HG02610 (cell line): ENCODE results near the gene MAEL.

ENCODE experiments used
- ATAC-seq: cut with Tn5 transposase; IDR thresholded peaks from one replicate; pipeline ENCODE4 v1.9.1; 2021; ENCODE audit warnings: mild to moderate bottlenecking, moderate library complexity; ENCODE audit not compliant: unreplicated experiment

The MAEL gene

DNA sequence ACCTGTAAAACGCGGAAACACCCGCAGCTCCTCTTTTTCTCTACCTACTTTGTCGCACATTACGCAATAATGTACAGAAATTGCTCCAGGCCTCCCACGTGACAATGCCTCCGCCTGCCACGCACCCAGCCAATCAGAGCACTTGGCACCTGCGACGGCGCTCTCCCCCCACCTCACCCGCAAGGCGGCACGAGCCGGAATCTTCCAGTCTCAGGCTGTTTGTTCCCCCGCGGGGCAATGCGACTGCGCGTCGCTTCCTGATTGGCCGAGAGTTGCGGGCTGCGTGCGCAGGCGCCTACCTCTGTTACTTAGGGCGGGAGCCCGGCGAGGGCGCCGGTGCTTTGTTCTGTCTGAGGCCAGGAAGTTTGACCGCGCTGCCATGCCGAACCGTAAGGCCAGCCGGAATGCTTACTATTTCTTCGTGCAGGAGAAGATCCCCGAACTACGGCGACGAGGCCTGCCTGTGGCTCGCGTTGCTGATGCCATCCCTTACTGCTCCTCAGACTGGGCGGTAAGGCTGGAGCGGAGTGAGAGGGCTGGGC, at the start of gene MAEL:
TSS of gene MAEL (plus strand) at position 307 of the 542 bp plus-strand sequence. CDS start at position 380, 73 bp downstream.
- no peak for ATAC-seq

- ATAC-seq = no peak
Measured at GRCh38 chr1:166939741-166940375, 49.2 kb upstream of the MAEL start.

DNA sequence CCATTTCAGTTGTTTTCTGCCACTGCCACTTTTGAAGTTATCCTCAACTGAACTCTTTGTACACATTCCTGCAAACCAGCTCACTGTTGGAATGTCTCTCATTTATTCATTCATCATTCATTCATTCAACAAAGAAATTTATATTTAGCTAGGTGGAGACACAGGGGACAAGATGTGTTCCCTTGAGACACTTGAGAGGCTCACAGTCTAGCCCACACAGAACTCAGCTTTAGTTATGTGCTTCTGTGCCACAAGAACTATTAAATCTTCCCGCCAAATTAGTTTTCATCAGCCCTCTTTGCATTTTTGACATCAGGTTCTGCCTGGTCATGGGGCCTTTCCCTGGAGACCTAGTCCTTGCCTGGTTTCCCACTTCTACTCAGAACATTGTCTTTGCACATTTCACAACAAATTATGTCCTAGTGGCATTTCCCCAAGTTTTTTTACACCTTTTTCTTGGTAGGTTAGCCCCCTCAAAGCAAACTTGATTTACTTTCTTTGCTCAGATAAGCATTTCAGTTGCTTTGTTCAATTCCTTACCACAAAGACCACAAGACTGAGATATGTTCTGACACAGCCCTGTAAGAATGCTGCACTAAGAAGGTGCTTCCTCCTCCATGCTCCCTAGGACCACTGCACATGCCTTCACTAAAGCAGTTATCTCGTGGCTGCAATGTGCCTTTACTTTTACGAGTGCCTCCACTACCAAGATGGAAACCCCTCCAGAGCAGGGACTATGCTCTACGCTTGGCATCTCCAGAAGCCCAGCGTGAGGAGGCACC, 44.7 kb upstream of the MAEL start:
- ATAC-seq = peak; percentile 46

DNA sequence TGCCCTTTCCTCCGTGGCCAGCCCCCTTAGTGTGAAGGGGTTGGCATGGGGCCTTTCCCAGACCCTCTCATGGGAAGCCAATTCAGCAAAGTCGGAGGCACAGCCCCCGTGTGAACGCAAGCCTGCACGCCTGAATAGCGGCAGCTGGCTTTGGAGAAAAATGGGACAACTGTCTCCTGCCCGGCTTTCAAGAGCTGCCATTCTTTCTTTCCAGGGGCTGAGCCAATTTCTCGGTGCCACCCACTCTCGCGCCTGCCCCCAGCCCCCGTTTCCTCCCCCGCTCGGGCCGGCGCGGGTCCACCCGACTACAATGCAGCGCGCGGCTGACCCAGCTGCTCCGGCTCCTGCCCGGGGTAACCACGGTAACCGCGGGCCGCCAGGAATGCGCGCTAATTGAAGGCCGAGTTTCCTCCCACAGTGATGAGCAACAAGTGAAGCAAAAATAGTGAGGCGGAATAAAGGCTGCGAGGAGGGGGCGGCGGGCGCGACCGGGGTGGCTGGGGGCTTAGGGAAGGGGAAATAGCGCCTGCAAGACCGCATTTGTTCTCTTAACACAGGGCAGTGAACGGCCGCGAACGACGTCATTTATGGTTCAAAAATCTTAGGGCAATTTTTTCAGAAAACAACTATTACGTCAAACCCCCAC, 41.6 kb upstream of the MAEL start:
- ATAC-seq = no peak

DNA sequence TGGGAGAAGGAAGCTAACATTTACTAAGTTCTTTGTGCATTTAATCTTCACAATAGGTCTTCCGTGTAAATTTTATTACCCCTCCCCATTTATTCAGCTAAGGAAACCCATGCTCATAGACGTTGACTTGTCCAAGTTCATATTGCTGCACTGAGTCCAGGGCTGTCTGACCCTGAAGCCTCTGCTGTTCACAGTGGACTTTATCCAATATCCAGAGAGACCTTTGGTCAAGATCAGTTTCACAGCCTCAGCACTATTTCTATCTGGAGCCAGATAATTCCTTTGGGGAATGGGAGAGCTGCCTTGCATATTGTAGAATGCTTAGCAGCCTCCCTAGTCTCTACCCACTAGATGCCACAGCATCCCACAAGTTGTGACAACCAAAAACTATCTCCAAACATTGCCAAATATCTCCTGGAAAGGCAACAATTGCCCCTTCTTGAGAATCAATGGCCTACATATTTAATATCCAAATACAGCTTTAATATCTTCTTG, 40.2 kb upstream of the MAEL start:
- ATAC-seq = no peak

DNA sequence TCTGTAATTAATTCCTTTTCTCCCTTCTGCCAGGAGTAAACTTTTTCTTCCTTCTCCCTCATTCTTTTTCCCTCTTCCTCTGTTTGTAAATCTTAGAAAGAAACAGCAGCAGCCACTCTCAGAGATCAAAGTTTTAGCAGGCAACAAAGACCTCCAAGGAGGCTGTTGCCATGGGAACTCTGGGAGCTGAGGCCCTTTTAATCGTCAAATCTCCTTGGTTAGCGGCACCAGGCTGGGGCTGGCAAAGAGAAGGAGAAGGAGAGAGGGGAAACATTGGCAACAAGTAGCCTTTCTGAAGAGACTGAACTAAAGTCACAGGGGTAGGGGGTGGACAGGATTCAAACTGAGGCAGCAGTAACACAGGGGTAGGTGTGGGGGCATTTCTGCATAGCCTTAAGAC, 38.9 kb upstream of the MAEL start:
- ATAC-seq = no peak

- ATAC-seq = no peak
Measured at GRCh38 chr1:166951050-166951449, 38.0 kb upstream of the MAEL start.

DNA sequence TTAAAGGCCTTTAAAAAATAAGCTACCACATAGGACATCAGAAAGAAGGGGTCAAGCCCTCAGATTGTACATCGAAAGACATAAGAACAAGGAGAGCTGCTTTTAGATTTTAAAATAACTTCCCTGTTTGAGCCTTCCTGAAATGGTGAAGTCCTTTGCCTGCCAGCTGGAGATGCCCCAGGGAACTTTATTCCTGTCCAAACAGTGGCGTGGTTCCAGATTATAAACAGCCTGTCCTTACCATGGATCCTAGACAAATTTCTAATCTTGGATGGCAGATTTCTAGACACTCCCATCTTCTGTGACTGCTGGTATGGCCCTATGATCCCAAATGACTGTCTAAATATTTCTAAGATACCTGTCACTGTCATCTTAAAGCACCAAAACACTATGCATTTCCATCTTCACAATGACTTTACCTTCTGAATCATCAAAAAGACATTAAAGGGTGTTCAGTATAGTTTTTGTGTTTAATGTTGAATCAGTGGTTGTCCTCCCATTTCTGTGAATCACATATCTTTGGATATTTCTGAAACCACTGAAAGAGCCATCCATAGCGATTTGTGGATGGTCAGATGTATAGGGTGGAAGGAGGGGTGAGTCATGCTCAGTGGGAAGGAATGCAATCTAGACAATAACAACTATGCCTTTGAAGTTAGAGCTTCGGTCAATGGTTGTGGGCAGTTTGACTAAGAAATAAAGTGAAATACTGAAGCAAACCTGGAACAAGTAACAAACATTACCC, 36.9 kb upstream of the MAEL start:
- no peak for ATAC-seq

DNA sequence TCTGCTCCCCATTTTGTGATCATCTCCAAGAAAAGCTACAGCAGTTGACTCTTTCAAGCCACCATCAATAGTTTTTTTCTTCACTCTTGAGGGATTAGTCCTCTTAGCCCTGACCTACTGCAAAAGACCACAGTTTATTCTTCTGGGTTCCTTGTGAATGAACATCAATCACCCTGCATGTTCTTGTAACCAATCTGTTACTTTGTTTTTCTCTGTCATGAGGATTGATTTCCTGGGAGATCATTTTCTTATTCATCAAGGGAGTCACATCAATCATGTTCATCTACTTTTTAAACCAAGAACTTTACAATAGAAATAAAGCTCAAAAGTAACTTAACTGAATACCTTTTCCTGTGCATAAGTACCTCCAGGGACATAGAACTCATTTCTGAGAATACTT, 35.6 kb upstream of the MAEL start:
- no peak for ATAC-seq

- ATAC-seq = no peak
Measured at GRCh38 chr1:166956057-166956850, 32.8 kb upstream of the MAEL start.

GRCh38 chr1:166956872-166957271, 32.2 kb upstream of the MAEL start:
- no peak for ATAC-seq

DNA sequence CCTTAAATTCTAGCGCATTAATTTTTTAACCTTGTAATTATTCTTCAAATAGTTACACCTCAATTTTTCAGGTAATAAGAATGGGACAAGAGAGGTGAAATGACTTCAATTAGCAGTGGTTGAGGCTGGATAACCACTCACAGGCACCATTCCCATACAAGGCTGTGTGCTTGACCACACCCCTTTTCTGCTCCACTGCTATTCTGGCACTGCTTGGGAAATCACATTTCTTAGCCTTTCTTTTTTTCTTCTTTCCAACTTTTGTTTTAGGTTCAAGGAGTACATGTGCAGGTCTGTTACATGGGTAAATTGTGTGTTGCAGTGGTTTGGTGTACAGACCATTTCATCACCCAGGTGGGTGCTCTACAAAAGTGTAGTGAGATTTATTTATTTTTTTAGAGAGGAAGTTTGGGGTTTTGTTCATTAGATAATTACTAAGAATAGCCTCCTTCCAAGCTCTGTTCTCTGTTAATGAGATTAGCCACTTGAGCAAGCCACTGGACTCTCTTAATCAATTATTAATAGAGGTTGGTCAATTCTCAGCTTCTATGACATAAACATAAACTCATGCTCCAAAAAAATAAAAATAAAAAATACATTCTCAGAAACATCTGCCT, 28.1 kb upstream of the MAEL start:
- no peak for ATAC-seq

GRCh38 chr1:166969074-166969677, 19.9 kb upstream of the MAEL start:
- no peak for ATAC-seq

DNA sequence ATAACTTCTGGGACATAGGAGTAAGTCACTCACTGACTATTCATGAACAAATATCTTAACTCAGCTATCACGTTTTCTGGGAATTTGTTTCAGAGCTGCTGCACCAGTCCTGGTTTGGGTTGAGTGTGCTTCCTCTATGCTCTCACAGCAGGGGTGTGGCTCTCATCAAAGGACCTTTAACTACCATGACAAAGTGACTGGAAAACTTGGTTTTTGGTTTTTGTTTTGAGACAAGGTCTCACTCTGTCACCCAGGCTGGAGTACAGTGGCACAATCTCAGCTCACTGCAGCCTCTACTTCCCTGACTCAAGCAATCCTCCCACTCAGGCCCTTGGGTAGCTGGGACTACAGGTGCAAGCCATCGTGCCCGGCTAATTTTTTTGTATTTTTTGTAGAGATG, 17.8 kb upstream of the MAEL start:
- ATAC-seq = no peak

DNA sequence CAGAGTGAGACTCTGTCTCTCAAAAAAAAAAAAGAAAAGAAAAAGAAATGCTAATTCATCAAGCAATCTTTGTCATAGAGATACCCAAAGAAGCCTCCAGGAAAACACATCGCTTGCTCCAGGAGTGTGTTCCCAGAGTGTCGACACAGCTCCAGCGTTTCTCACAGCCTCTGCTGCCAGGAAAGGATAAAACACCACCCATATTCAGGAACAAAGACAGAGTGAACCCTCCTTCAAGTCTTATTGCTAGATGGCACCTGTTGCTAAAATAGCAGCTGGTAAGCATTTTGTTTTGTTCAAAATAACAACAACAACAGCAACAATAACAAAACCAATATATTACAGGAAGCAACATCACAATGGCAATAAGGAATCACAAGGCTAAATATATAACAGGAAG, 16.9 kb upstream of the MAEL start:
- ATAC-seq = no peak

GRCh38 chr1:166972826-166973225, 16.3 kb upstream of the MAEL start:
- ATAC-seq = no peak

DNA sequence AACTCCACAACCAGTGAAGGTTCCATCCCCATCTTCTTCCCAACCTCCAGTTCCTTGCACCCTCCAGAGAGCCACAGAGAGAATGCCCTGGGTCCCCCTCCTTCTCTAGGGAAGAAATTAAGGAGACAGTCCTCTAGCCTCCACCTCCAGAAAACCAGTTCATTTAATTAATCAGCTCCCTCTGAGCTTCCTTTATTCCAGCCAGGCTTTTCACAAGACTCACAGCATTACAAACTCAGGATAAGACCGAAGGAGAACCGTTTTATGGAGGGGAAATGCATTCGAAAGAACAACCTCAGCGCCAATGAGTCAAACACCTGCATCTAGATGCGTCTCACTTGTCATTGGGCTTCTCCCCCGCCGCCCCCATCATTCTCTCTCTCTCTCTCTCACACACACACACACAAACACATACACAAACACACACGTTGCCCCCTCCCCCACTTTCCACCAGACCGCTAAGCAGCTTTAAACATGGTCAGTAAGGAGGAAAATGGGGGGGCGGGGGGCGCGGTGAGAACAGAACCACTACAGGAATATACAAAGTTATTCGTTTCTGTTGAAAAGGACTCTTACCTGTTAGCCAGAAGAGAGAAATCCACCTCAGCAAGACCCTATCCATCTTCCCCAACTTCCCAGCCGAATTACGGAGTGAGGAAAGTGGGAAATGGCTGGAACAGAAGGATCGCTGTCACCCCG, 14.3 kb upstream of the MAEL start:
- ATAC-seq = no peak

DNA sequence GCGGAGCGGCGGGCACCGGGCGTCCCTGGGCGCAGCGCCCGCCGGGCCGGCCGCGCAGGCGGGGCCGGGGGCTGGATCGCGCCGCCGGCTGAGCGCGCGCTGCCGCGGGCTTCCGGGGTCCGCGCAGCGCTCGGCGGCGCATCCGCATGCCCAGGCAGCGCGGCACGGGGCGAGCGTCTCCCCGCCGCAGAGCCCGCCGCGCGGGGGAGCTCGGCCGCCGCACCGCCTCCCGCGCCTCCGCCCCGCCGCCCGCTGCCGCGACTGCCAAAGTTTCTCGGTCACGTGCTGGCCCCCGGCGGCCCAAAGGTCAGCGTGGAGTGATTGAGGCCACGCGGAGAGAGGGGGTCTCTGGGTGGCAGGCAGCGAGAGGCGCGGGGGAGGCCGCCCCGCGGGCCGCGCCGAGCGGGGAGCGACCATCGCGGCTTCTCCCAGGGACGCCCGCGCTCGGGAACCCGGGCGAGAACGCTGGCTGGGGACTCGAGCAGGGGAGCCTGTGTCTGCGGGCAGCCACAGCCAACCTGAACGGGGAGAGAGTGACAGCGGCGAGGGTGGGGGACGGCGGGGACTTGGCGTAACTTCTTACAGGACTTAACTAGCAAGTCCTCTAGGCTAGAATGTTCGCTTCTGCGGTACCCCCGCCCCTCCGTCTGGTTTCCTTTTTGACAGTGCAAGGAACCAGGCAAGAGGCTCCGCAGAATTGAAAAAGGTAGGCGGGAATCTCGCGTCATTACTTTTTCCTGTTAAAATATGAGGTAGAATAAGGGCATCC, 13.5 kb upstream of the MAEL start, which contains the start of gene ILDR2:
TSS of gene ILDR2 (minus strand) at position 180 of the 769 bp plus-strand sequence. CDS start 272 bp downstream, outside the sequence.
- ATAC-seq = peak; percentile 68
